HepG2 (cell line): Measurements from ENCODE around the gene SLC1A4. TPM values are rescaled to one million over a fixed set of nuclear protein-coding genes. Genes with fewer than 3 reads are reported as not detected.
A peak's percentile ranks its signal among the peaks of the same experiment; 100 is the strongest.

Experiments used
- AGO1 ChIP-seq: fragments of 200-400 bp; formaldehyde crosslinking; IDR thresholded peaks from 2 replicates; pipeline ENCODE4 v1.6.1; 2017; ENCODE audit warnings: mild to moderate bottlenecking, low read depth, low read length, moderate library complexity; ENCODE audit not compliant: poor library complexity, severe bottlenecking
- AHR ChIP-seq: IDR thresholded peaks from 2 replicates; pipeline ENCODE4 v1.6.1; 2018; ENCODE audit warnings: missing genetic modification reagents, missing compliant biosample characterization
- DNMT3B ChIP-seq: conservative IDR thresholded peaks from 2 replicates; pipeline ENCODE4 v1.6.1; 2016; ENCODE audit warnings: missing biosample characterization, control low read depth
- FIP1L1 ChIP-seq: fragments of 200-400 bp; formaldehyde crosslinking; IDR thresholded peaks from 2 replicates; pipeline ENCODE4 v1.6.1; 2018; ENCODE audit warnings: low read depth, mild to moderate bottlenecking, low read length, moderate library complexity, borderline replicate concordance; ENCODE audit not compliant: insufficient read depth
- FOXC1 ChIP-seq: sonication (generic); formaldehyde crosslinking; IDR thresholded peaks from 2 replicates; pipeline ENCODE4 v1.8.0; 2022; ENCODE audit warnings: mild to moderate bottlenecking, missing genetic modification reagents, borderline replicate concordance
- MEF2D ChIP-seq: sonication (generic); formaldehyde crosslinking; IDR thresholded peaks from 2 replicates; pipeline ENCODE4 v1.5.1; 2020; ENCODE audit warnings: mild to moderate bottlenecking, missing genetic modification reagents
- NFATC3 ChIP-seq: sonication (generic); formaldehyde crosslinking; IDR thresholded peaks from 2 replicates; pipeline ENCODE4 v1.5.1; 2020; ENCODE audit warnings: mild to moderate bottlenecking, missing genetic modification reagents
- PHF21A ChIP-seq: sonication (generic); formaldehyde crosslinking; IDR thresholded peaks from 2 replicates; pipeline ENCODE4 v1.5.0; 2020; ENCODE audit warnings: mild to moderate bottlenecking, missing genetic modification reagents
- POLR2AphosphoS5 ChIP-seq: IDR thresholded peaks from 2 replicates; pipeline ENCODE4 v1.6.1; 2012; ENCODE audit warnings: low read depth, low read length
- RXRB ChIP-seq: IDR thresholded peaks from 2 replicates; pipeline ENCODE4 v1.6.1; 2016; ENCODE audit warnings: borderline replicate concordance, missing genetic modification reagents, missing compliant biosample characterization
- SNAPC2 ChIP-seq: sonication (generic); formaldehyde crosslinking; IDR thresholded peaks from 2 replicates; pipeline ENCODE4 v1.8.1; 2022; ENCODE audit warnings: mild to moderate bottlenecking, missing genetic modification reagents
- TBP ChIP-seq: sonication (generic); formaldehyde crosslinking; IDR thresholded peaks from 2 replicates; pipeline ENCODE4 v1.5.0; 2020; ENCODE audit warnings: missing genetic modification reagents
- TSC22D2 ChIP-seq: sonication (generic); formaldehyde crosslinking; IDR thresholded peaks from 2 replicates; pipeline ENCODE4 v1.5.1; 2020; ENCODE audit warnings: missing genetic modification reagents, mild to moderate bottlenecking, borderline replicate concordance
- ZMYM3 ChIP-seq: sonication (generic); formaldehyde crosslinking; IDR thresholded peaks from 2 replicates; pipeline ENCODE4 v1.5.1; 2020; ENCODE audit warnings: mild to moderate bottlenecking, missing genetic modification reagents
- ZNF121 ChIP-seq: sonication (generic); formaldehyde crosslinking; IDR thresholded peaks from 2 replicates; pipeline ENCODE4 v1.5.0; 2020; ENCODE audit warnings: mild to moderate bottlenecking, missing genetic modification reagents
- ZNF138 ChIP-seq: sonication (generic); formaldehyde crosslinking; IDR thresholded peaks from 2 replicates; pipeline ENCODE4 v1.5.0; 2020; ENCODE audit warnings: mild to moderate bottlenecking, low read depth, missing genetic modification reagents
- ZNF232 ChIP-seq: sonication (generic); formaldehyde crosslinking; IDR thresholded peaks from 2 replicates; pipeline ENCODE4 v1.4.0; 2020; ENCODE audit warnings: missing genetic modification reagents, borderline replicate concordance
- ZNF317 ChIP-seq: sonication (generic); formaldehyde crosslinking; IDR thresholded peaks from 2 replicates; pipeline ENCODE4 v1.5.0; 2020; ENCODE audit warnings: mild to moderate bottlenecking, missing genetic modification reagents
- ZNF746 ChIP-seq: sonication (generic); formaldehyde crosslinking; IDR thresholded peaks from 2 replicates; pipeline ENCODE4 v1.8.0; 2022; ENCODE audit warnings: mild to moderate bottlenecking, missing genetic modification reagents
- polyA plus RNA-seq, 8 experiments: library from polyadenylated mRNA; depleted of rRNA in 3 of 8; stranded (reverse) in 7 of 8; unstranded in 1 of 8; fragments of >200 nt; fragmentation: Illumina TruSeq in 4 of 8; extraction: Trizol in 4 of 8; gene quantifications; 2 replicates each; pipeline versions ENCODE4 v1.2.1 to v1.2.3, GENCODE V29; 2011 to 2016; ENCODE audit warnings: low read depth in 4 of 8, missing spikeins in 1 of 8, mixed read lengths in 1 of 8; ENCODE audit not compliant: insufficient read depth in 1 of 8
- total RNA-seq, 5 experiments: library from RNA; depleted of rRNA; stranded (reverse); fragments of >200 nt; fragmentation: Illumina TruSeq; extraction: Trizol; gene quantifications; 2 replicates each; pipeline ENCODE4 v1.2.3, GENCODE V29; 2016; ENCODE audit warnings: low read depth in 1 of 5
- TF ChIP-seq, protein P1 (sequence below): sonication (generic); formaldehyde crosslinking; IDR thresholded peaks from 2 replicates; pipeline ENCODE4 v1.4.0; 2020; ENCODE audit warnings: missing genetic modification reagents
- TF ChIP-seq, protein P2 (sequence below): IDR thresholded peaks from 2 replicates; pipeline ENCODE4 v1.6.1; 2016; ENCODE audit warnings: low read depth, borderline replicate concordance

SLC1A4 gene
- total and polyA plus RNA-seq, 2 of the 13 experiments (the other 11 are each of a cell fraction or from before 2014, with no cell fraction given), result 21.0 to 39.6 TPM

DNA sequence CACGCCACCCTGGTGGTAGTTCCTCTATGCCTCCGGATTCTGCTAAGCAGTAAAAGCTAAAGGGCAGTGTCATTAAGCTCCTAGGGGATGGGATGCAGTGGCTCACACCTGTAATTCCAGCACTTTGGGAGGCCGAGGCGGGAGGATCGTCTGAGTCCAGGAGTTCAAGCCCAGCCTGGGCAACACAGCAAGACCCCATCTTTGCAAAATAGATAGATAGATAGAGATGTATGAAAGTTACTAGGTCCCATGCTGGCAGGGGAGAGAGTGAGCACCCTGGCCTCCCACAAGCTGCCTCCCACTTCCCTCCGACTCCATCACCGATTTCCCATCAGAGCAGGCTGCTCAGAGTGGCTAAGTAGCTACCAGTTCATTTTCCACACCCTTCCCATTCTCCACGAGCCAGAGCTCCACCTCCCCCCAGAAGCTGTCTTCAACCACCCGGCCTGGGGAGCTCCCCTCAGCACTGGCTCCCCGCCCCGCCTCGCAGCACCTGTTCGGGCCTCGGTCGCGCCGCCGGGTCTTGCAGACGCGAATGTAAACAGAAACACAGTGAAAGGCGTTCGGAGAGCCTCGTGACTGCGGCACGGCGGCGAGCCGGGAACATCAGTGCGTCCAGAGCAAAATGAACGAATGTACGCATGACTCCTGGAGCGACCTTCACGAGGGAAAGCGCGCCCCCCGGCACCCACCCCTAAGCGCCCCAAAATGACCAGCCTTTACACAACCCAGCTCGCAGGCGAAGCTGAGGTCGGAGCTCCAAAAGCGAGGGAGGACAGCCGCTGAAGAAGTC lies 66.4 kb downstream of the SLC1A4 start (continued):
- 0 out of 2 replicates have a peak, but pooled peaks have one; percentile 33 for TF ChIP-seq FIP1L1
- no peak for TF ChIP-seq TBP (CRISPR knock-in tag)
- TF ChIP-seq ZNF138, result no peak; the same call in 1 of the 2 replicates
- 0 out of 2 replicates have a peak, but pooled peaks have one; percentile 10 for TF ChIP-seq ZNF746 (CRISPR knock-in tag)
- 0 out of 2 replicates have a peak, but pooled peaks have one; percentile 22 for TF ChIP-seq AHR (CRISPR knock-in tag)
- peak; percentile 66; the same call in 1 of the 2 replicates for TF ChIP-seq PHF21A
- TF ChIP-seq ZNF317 (CRISPR knock-in tag), result 0 out of 2 replicates have a peak, but pooled peaks have one; percentile 39
- TF ChIP-seq, protein P1, sequence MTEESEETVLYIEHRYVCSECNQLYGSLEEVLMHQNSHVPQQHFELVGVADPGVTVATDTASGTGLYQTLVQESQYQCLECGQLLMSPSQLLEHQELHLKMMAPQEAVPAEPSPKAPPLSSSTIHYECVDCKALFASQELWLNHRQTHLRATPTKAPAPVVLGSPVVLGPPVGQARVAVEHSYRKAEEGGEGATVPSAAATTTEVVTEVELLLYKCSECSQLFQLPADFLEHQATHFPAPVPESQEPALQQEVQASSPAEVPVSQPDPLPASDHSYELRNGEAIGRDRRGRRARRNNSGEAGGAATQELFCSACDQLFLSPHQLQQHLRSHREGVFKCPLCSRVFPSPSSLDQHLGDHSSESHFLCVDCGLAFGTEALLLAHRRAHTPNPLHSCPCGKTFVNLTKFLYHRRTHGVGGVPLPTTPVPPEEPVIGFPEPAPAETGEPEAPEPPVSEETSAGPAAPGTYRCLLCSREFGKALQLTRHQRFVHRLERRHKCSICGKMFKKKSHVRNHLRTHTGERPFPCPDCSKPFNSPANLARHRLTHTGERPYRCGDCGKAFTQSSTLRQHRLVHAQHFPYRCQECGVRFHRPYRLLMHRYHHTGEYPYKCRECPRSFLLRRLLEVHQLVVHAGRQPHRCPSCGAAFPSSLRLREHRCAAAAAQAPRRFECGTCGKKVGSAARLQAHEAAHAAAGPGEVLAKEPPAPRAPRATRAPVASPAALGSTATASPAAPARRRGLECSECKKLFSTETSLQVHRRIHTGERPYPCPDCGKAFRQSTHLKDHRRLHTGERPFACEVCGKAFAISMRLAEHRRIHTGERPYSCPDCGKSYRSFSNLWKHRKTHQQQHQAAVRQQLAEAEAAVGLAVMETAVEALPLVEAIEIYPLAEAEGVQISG (CRISPR knock-in tag), result no peak; the same call in 1 of the 2 replicates
- no peak for TF ChIP-seq ZNF232 (CRISPR knock-in tag)
- TF ChIP-seq RXRB (CRISPR knock-in tag), result 0 out of 2 replicates have a peak, but pooled peaks have one; percentile 5
- TF ChIP-seq DNMT3B (CRISPR knock-in tag), result peak; percentile 33; the same call in 1 of the 2 replicates
- peak; percentile 22 for TF ChIP-seq AGO1
- TF ChIP-seq NFATC3 (CRISPR knock-in tag), result peak; percentile 98
- peak; percentile 100 for TF ChIP-seq ZNF121
- TF ChIP-seq TSC22D2 (CRISPR knock-in tag), result 0 out of 2 replicates have a peak, but pooled peaks have one; percentile 4
- peak; percentile 21; the same call in 1 of the 2 replicates for TF ChIP-seq SNAPC2
- peak; percentile 82 for TF ChIP-seq FOXC1 (CRISPR knock-in tag)
- TF ChIP-seq MEF2D (CRISPR knock-in tag), result peak; percentile 87
- TF ChIP-seq ZMYM3 (CRISPR knock-in tag), result peak; percentile 85; the same call in 1 of the 2 replicates
- TF ChIP-seq, protein P2, sequence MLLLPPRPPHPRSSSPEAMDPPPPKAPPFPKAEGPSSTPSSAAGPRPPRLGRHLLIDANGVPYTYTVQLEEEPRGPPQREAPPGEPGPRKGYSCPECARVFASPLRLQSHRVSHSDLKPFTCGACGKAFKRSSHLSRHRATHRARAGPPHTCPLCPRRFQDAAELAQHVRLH (CRISPR knock-in tag), result no peak; the same call in 1 of the 2 replicates
- TF ChIP-seq POLR2AphosphoS5, result no peak; the same call in 1 of the 2 replicates
